ENCODE results near the gene L1CAM. TPM values are rescaled to one million over a fixed set of nuclear protein-coding genes. Genes with fewer than 3 reads are reported as not detected.

L1CAM gene
- total RNA-seq, 2 experiments from 2014 or later, result not detected

GRCh38 chrX:153829549-153829798, 56.5 kb downstream of the L1CAM start:
- no TSS peak for BruUV-seq (replicated peaks)
- Histone ChIP-seq H4K20me1 (ENCODE audit: insufficient read depth, low read length) (no peaks in the 10 kb centered on the region), H3K4me3 (ENCODE audit: low read depth, low read length, poor library complexity, severe bottlenecking) (no peak overlapping the region)

GRCh38 chrX:153828723-153829548, 57.0 kb downstream of the L1CAM start:
- no TSS peak for BruUV-seq (replicated peaks)
- ChIA-PET CTCF (ENCODE audit: unreplicated experiment) (no interaction called here), POLR2A (no interaction called here)
- H3K27ac ChIP-seq (ENCODE audit: low read depth, low read length, poor library complexity, severe bottlenecking), result no peak overlapping the region
- no peaks in the 10 kb centered on the region for H3K4me1 ChIP-seq (ENCODE audit: insufficient read depth, low read length, poor library complexity, severe bottlenecking)
- H3K9me2 ChIP-seq (ENCODE audit: insufficient read depth, low read length), result no peaks in the 10 kb centered on the region
- H3K4me3 ChIP-seq (ENCODE audit: low read depth, low read length, poor library complexity, severe bottlenecking), result no peak overlapping the region
- no peaks in the 10 kb centered on the region for H4K20me1 ChIP-seq (ENCODE audit: insufficient read depth, low read length)
- no peak for TF ChIP-seq EZH2phosphoT487 (IDR thresholded peaks at IDR 0.05; ENCODE audit: borderline replicate concordance, low read depth, low read length)
- no peak for TF ChIP-seq CTCF (conservative IDR thresholded peaks at IDR 0.05; ENCODE audit: low read length)
- DNase-seq (ENCODE audit: low spot score), result no peak
- no peaks in the 10 kb centered on the region for H3K79me2 ChIP-seq (ENCODE audit: insufficient read depth, low read depth, low read length)
- H3K36me3 ChIP-seq (ENCODE audit: insufficient read depth, low read length), result no peaks in the 10 kb centered on the region
- intact Hi-C loops (cut with micrococcal nuclease; ENCODE audit: unreplicated experiment), result loop anchor here (10.0 kb wide), 1 partner anchor 56 kb away; the partner anchor contains the start of gene L1CAM
- no peak overlapping the region for H3K4me2 ChIP-seq (ENCODE audit: low read length)
- H3K9me3 ChIP-seq (ENCODE audit: low read length), result no peaks in the 10 kb centered on the region
- no peak overlapping the region for H2AFZ ChIP-seq (ENCODE audit: low read length)

More at GRCh38 chrX:153829549-153829798, 56.5 kb downstream of the L1CAM start:
- H3K79me2 ChIP-seq (ENCODE audit: insufficient read depth, low read depth, low read length), result no peaks in the 10 kb centered on the region
- no peaks in the 10 kb centered on the region for H3K9me3 ChIP-seq (ENCODE audit: low read length)
- no peaks in the 10 kb centered on the region for H3K36me3 ChIP-seq (ENCODE audit: insufficient read depth, low read length)
- H3K4me2 ChIP-seq (ENCODE audit: low read length), result no peak overlapping the region
- ChIA-PET POLR2A (no interaction called here), CTCF (ENCODE audit: unreplicated experiment) (no interaction called here)
- no peak overlapping the region for H3K27ac ChIP-seq (ENCODE audit: low read depth, low read length, poor library complexity, severe bottlenecking)
- no peak for DNase-seq (ENCODE audit: low spot score)
- H3K4me1 ChIP-seq (ENCODE audit: insufficient read depth, low read length, poor library complexity, severe bottlenecking), result no peaks in the 10 kb centered on the region
- TF ChIP-seq EZH2phosphoT487 (IDR thresholded peaks at IDR 0.05; ENCODE audit: borderline replicate concordance, low read depth, low read length), result no peak
- no peak for TF ChIP-seq CTCF (conservative IDR thresholded peaks at IDR 0.05; ENCODE audit: low read length)
- intact Hi-C loops (cut with micrococcal nuclease; ENCODE audit: unreplicated experiment), result loop anchor here (10.0 kb wide), 1 partner anchor 55 kb away; the partner anchor contains the start of gene L1CAM
- no peak overlapping the region for H2AFZ ChIP-seq (ENCODE audit: low read length)
- H3K9me2 ChIP-seq (ENCODE audit: insufficient read depth, low read length), result no peaks in the 10 kb centered on the region

GRCh38 chrX:153828308-153828707, 57.7 kb downstream of the L1CAM start:
- intact Hi-C loops (cut with micrococcal nuclease; ENCODE audit: unreplicated experiment), result loop anchor here (10.0 kb wide), 1 partner anchor 56 kb away; the partner anchor contains the start of gene L1CAM
- Histone ChIP-seq H3K27ac (ENCODE audit: low read depth, low read length, poor library complexity, severe bottlenecking) (no peak overlapping the region), H3K79me2 (ENCODE audit: insufficient read depth, low read depth, low read length) (no peaks in the 10 kb centered on the region), H4K20me1 (ENCODE audit: insufficient read depth, low read length) (no peaks in the 10 kb centered on the region), H3K4me1 (ENCODE audit: insufficient read depth, low read length, poor library complexity, severe bottlenecking) (no peaks in the 10 kb centered on the region), H3K9me2 (ENCODE audit: insufficient read depth, low read length) (no peaks in the 10 kb centered on the region), H3K9me3 (ENCODE audit: low read length) (no peaks in the 10 kb centered on the region), H3K4me2 (ENCODE audit: low read length) (no peak overlapping the region), H2AFZ (ENCODE audit: low read length) (no peak overlapping the region), H3K36me3 (ENCODE audit: insufficient read depth, low read length) (no peaks in the 10 kb centered on the region), H3K4me3 (ENCODE audit: low read depth, low read length, poor library complexity, severe bottlenecking) (no peak overlapping the region)
- no peak for DNase-seq (ENCODE audit: low spot score)
- ChIA-PET POLR2A (no interaction called here), CTCF (ENCODE audit: unreplicated experiment) (no interaction called here)
- TF ChIP-seq EZH2phosphoT487 (IDR thresholded peaks at IDR 0.05; ENCODE audit: borderline replicate concordance, low read depth, low read length) (no peak), CTCF (conservative IDR thresholded peaks at IDR 0.05; ENCODE audit: low read length) (no peak)
- BruUV-seq (replicated peaks), result no TSS peak
